ENCODE data around the gene ODAD3.

- no peak for TF ChIP-seq POLR2A (IDR thresholded peaks at IDR 0.05)
- no peak for TF ChIP-seq CTCF (IDR thresholded peaks at IDR 0.05)
Observed at GRCh38 chr19:11387162-11388034, 47.5 kb downstream of the ODAD3 start.

Measured in right lobe of liver (tissue), 4 donors.